Astrocyte (in vitro differentiated cells and primary cell): ENCODE results near the gene YTHDF1. TPM values are rescaled to one million over a fixed set of nuclear protein-coding genes. Genes with fewer than 3 reads are reported as not detected.

Experiments used
- DNase-seq: peaks from one replicate; pipeline ENCODE4 v3.0.0-alpha.2; 2010; ENCODE audit warnings: low read depth
- FAIRE-seq: peaks from 2 replicates; lab custom pipeline; 2011; peaks lifted over from hg19 to GRCh38; lab: Jason Lieb, UNC
- H2AFZ ChIP-seq: 2 replicates; pipeline ENCODE4 v1.6.0; 2012; ENCODE audit warnings: low read depth, low read length, inconsistent platforms
- H3K27ac ChIP-seq: 2 replicates; pipeline ENCODE4 v1.5.1; 2011; ENCODE audit warnings: low read depth, low read length, inconsistent platforms
- H3K27me3 ChIP-seq: 2 replicates; pipeline ENCODE4 v1.6.0; 2011; ENCODE audit warnings: low read length, inconsistent platforms; ENCODE audit not compliant: insufficient read depth
- H3K36me3 ChIP-seq: 2 replicates; pipeline ENCODE4 v1.5.1; 2011; ENCODE audit warnings: low read length, inconsistent platforms; ENCODE audit not compliant: insufficient read depth
- H3K4me1 ChIP-seq: 2 replicates; pipeline ENCODE4 v1.5.1; 2011; ENCODE audit warnings: low read length, inconsistent platforms; ENCODE audit not compliant: insufficient read depth
- H3K4me2 ChIP-seq: 2 replicates; pipeline ENCODE4 v1.6.0; 2012; ENCODE audit warnings: low read length, inconsistent platforms
- H3K4me3 ChIP-seq: 2 replicates; pipeline ENCODE4 v1.5.1; 2011; ENCODE audit warnings: low read depth, mild to moderate bottlenecking, low read length, inconsistent platforms; ENCODE audit not compliant: insufficient read depth
- H3K79me2 ChIP-seq: 2 replicates; pipeline ENCODE4 v1.6.0; 2012; ENCODE audit warnings: mild to moderate bottlenecking, low read length, inconsistent platforms; ENCODE audit not compliant: insufficient read depth
- H3K9ac ChIP-seq: 2 replicates; pipeline ENCODE4 v1.6.0; 2012; ENCODE audit warnings: mild to moderate bottlenecking, low read length, inconsistent platforms
- H3K9me3 ChIP-seq: 2 replicates; pipeline ENCODE4 v1.5.1; 2012; ENCODE audit warnings: low read depth, mild to moderate bottlenecking, low read length, inconsistent platforms; ENCODE audit not compliant: insufficient read depth
- H4K20me1 ChIP-seq: 2 replicates; pipeline ENCODE4 v1.6.0; 2012; ENCODE audit warnings: low read length, inconsistent platforms; ENCODE audit not compliant: insufficient read depth
- H3K27ac Mint-ChIP-seq: one replicate; pipeline ENCODE4 v1.8.0; 2021; ENCODE audit warnings: mild to moderate bottlenecking, mixed read lengths; ENCODE audit not compliant: unreplicated experiment
- H3K27me3 Mint-ChIP-seq: one replicate; pipeline ENCODE4 v1.8.0; 2021; ENCODE audit warnings: low read depth, mixed read lengths; ENCODE audit not compliant: unreplicated experiment
- H3K36me3 Mint-ChIP-seq: one replicate; pipeline ENCODE4 v1.8.0; 2021; ENCODE audit warnings: low read depth, mixed read lengths; ENCODE audit not compliant: unreplicated experiment
- H3K4me1 Mint-ChIP-seq: one replicate; pipeline ENCODE4 v1.8.0; 2021; ENCODE audit warnings: low read depth, mixed read lengths; ENCODE audit not compliant: unreplicated experiment
- H3K4me3 Mint-ChIP-seq: one replicate; pipeline ENCODE4 v1.8.0; 2021; ENCODE audit warnings: mild to moderate bottlenecking, moderate library complexity, mixed read lengths; ENCODE audit not compliant: unreplicated experiment
- H3K9me3 Mint-ChIP-seq: one replicate; pipeline ENCODE4 v1.8.0; 2021; ENCODE audit warnings: mild to moderate bottlenecking, mixed read lengths; ENCODE audit not compliant: unreplicated experiment
- EZH2 ChIP-seq: IDR thresholded peaks from 2 replicates; pipeline ENCODE4 v1.6.1; 2012; ENCODE audit warnings: mild to moderate bottlenecking, low read length, inconsistent platforms; ENCODE audit not compliant: insufficient read depth
- total RNA-seq: library from RNA; stranded (reverse); gene quantifications from 2 replicates; pipeline ENCODE4 v1.2.1, GENCODE V29; 2021
- TF ChIP-seq, protein P1 (sequence below): IDR thresholded peaks from 2 replicates; pipeline ENCODE4 v1.5.1; 2011; ENCODE audit warnings: low read depth, mild to moderate bottlenecking, inconsistent platforms, low read length, moderate library complexity; ENCODE audit not compliant: insufficient read depth

The YTHDF1 gene
- total RNA-seq, 1 donor from 2014 or later: 107 TPM

GRCh38 chr20:63246490-63247288 is 30.8 kb upstream of the YTHDF1 start:
- peaks cover 17% of the 10 kb centered on the region for H3K36me3 Mint-ChIP-seq
- H3K4me3 Mint-ChIP-seq: no peak overlapping the region
- Histone ChIP-seq H3K36me3 (no peaks in the 10 kb centered on the region), H3K4me1 (no peaks in the 10 kb centered on the region), H3K79me2 (no peaks in the 10 kb centered on the region), H3K4me2 (no peak overlapping the region), H3K27ac (no peak overlapping the region), H3K4me3 (no peak overlapping the region), H3K27me3 (no peaks in the 10 kb centered on the region), H2AFZ (no peak overlapping the region), H3K9me3 (no peaks in the 10 kb centered on the region), H4K20me1 (no peaks in the 10 kb centered on the region), H3K9ac (no peak overlapping the region)
- peaks cover 11% of the 10 kb centered on the region for H3K4me1 Mint-ChIP-seq
- no peak for FAIRE-seq
- no peak for TF ChIP-seq EZH2
- TF ChIP-seq, protein P1, sequence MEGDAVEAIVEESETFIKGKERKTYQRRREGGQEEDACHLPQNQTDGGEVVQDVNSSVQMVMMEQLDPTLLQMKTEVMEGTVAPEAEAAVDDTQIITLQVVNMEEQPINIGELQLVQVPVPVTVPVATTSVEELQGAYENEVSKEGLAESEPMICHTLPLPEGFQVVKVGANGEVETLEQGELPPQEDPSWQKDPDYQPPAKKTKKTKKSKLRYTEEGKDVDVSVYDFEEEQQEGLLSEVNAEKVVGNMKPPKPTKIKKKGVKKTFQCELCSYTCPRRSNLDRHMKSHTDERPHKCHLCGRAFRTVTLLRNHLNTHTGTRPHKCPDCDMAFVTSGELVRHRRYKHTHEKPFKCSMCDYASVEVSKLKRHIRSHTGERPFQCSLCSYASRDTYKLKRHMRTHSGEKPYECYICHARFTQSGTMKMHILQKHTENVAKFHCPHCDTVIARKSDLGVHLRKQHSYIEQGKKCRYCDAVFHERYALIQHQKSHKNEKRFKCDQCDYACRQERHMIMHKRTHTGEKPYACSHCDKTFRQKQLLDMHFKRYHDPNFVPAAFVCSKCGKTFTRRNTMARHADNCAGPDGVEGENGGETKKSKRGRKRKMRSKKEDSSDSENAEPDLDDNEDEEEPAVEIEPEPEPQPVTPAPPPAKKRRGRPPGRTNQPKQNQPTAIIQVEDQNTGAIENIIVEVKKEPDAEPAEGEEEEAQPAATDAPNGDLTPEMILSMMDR: no peak
- H3K27ac Mint-ChIP-seq: no peak overlapping the region
- peaks cover 5% of the 10 kb centered on the region for H3K27me3 Mint-ChIP-seq
- DNase-seq: no peak
- H3K9me3 Mint-ChIP-seq: peaks cover 1% of the 10 kb centered on the region

- H3K27ac Mint-ChIP-seq: no peak overlapping the region
- H3K4me3 Mint-ChIP-seq: no peak overlapping the region
- Histone ChIP-seq H3K4me2 (no peak overlapping the region), H3K36me3 (no peaks in the 10 kb centered on the region), H2AFZ (no peak overlapping the region), H3K27me3 (no peaks in the 10 kb centered on the region), H3K79me2 (no peaks in the 10 kb centered on the region), H4K20me1 (no peaks in the 10 kb centered on the region), H3K9me3 (no peaks in the 10 kb centered on the region), H3K27ac (no peak overlapping the region), H3K4me3 (no peak overlapping the region), H3K9ac (no peak overlapping the region), H3K4me1 (no peaks in the 10 kb centered on the region)
- TF ChIP-seq EZH2: no peak
- TF ChIP-seq, protein P1: no peak
- peaks cover 5% of the 10 kb centered on the region for H3K27me3 Mint-ChIP-seq
- peaks cover 15% of the 10 kb centered on the region for H3K36me3 Mint-ChIP-seq
- peaks cover 2% of the 10 kb centered on the region for H3K4me1 Mint-ChIP-seq
- FAIRE-seq (no peak), DNase-seq (no peak)
- peaks cover 1% of the 10 kb centered on the region for H3K9me3 Mint-ChIP-seq
Observed at GRCh38 chr20:63244468-63244867, 28.5 kb upstream of the YTHDF1 start.
